HG03571 (cell line): ENCODE results near the gene PRKN.

Experiments used
- ATAC-seq: cut with Tn5 transposase; IDR thresholded peaks from one replicate; pipeline ENCODE4 v1.9.1; 2021; ENCODE audit not compliant: unreplicated experiment

Gene PRKN

DNA sequence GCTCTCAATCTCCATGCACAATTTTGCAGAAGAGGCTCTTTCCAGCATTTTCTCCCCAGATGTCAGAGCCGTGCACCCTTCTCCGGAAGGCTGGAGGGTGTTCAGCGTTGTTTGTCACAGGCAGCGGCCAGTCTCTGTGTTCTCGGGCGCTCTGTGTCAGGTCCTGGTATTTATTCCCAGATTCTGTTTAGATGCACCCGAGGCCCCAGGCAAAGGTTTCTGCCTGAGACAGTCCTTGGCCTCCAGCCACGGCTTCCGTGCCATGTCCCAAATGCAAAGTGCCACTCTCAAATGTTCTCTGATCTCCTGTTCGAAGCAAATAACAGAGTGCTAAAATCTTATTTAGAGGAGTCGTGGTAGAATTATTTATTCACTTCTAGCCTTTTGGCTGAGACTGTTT lies 1313.4 kb downstream of the PRKN start:
- ATAC-seq: no peak

GRCh38 chr6:161413355-161413771 lies 1314.2 kb downstream of the PRKN start:
- no peak for ATAC-seq

DNA sequence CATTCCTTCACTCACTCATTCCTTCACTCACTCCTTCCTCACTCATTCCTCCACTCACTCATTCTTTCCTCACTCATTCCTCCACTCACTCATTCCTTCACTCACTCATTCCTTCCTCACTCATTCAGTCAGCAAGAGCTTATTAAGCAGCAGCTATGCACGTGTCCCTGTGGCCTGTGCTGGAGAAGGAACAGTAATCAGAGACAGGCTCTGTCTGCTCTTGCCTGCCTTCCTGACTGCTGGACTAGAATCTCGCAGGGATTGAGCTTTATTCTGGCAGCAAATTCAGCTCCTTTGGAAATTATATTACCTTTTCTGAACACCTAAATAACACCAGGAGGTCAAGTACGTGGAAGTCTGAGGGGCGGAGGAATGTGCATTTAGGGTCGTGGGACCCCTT lies 1314.8 kb downstream of the PRKN start:
- ATAC-seq: no peak

DNA sequence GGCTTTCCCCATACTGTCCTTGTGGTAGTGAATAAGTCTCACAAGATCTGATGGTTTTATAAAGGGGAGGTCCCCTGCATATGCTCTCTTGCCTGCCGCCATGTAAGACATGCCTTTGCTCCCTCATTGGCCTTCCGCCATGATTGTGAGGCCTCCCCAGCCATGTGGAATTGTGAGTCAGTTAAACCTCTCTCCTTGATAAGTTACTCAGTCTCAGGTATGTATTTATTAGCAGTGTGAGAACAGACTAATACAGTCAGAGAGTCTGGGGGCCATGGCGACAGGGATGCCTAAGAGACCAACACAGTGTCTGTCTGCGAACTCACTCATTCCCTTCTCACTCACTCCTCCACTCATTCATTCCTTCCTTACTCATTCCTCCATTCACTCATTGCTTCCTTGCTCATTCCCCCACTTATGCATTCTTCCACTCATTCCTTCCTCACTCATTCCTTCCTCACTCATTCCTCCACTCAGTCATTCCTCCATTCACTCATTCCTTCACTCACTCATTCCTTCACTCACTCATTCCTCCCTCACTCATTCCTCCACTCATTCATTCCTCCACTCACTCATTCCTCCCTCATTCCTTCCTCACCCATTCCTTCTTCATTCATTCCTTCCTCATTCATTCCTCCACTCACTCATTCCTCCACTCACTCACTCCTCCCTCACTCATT lies 1316.2 kb downstream of the PRKN start:
- no peak for ATAC-seq

GRCh38 chr6:161410736-161411135 lies 1316.8 kb downstream of the PRKN start:
- no peak for ATAC-seq

- no peak for ATAC-seq
These were observed 1317.5 kb downstream of the PRKN start for GRCh38 chr6:161410076-161410475.

DNA sequence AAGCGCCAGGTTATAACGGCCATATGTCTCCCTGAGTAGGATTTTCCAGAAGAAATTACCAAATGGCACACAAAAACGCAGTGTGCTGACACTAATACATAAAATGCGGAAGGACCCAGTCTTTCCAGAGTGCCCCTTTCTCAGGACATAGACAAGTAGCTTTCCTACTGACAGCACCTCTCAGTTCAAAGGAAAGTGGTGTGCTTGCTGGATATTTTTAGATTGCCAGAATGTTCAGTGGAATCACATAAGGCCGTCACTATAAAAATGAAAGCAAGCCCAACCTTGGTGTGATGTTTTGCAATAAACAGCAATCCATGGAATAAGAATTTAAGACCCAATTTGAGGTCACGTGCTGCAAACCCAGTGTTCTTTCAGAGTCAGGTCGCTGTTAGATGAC lies 1318.2 kb downstream of the PRKN start:
- no peak for ATAC-seq

GRCh38 chr6:161408041-161408440 lies 1319.5 kb downstream of the PRKN start:
- no peak for ATAC-seq

- no peak for ATAC-seq
These were observed 1320.0 kb downstream of the PRKN start for GRCh38 chr6:161407581-161407980.

DNA sequence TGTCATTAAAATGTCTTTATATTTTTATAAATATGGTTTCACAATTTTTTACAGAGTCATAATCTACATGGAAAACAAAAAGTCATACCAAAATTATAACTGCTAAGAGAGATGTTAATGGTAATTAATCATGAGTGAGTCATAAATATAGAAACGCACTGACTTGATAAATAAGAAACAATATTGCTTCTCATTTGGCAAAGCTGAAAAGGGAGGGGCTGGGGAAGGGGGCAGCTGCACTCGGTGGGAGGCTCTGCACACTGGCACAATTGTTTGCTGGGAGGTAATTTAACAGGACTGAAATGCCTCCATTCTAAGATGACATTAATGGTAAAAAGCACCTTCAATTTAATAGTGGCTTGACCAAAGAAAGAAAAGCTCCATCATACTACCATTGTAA lies 1320.5 kb downstream of the PRKN start:
- no peak for ATAC-seq

- no peak for ATAC-seq
These were observed 1320.9 kb downstream of the PRKN start for GRCh38 chr6:161406646-161407045.

- no peak for ATAC-seq
These were observed 1322.1 kb downstream of the PRKN start for GRCh38 chr6:161405418-161405817.

- no peak for ATAC-seq
These were observed 1323.8 kb downstream of the PRKN start for GRCh38 chr6:161403717-161404116.

DNA sequence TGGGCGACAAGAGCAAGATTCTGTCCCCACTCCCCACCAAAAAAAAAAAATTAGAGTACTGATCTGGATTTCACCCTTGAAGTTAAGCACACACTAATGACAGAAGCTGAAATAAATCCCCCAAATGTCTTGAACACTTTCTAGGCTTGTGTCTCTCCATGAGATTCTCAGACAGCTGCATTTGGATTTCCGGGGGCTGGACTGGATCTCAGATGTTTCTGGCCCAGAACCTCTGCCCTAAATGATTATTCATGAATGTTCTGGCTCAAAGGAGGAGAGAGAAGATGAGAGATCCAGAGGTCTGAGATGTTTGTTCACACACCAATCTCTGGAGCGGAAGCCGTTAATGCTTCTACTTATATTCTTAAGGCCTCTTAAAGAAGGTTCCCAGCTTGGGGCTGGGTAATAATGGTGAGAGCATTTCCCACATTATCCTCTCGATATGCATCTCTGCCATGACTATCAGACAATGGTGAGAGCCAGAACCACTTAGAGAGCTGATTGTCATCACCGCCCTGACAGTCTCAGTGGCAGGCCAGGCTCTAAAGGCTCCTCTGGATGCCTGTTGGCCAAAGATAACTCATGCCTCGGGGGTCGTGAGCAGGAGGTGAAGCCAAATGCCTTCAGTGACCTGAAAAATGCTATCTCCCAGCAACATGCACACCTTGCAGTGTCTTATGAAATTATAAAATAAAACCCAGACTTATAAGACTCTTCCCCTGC lies 1325.8 kb downstream of the PRKN start:
- ATAC-seq: no peak

- ATAC-seq: no peak
These were observed 1326.9 kb downstream of the PRKN start for GRCh38 chr6:161400671-161401070.

DNA sequence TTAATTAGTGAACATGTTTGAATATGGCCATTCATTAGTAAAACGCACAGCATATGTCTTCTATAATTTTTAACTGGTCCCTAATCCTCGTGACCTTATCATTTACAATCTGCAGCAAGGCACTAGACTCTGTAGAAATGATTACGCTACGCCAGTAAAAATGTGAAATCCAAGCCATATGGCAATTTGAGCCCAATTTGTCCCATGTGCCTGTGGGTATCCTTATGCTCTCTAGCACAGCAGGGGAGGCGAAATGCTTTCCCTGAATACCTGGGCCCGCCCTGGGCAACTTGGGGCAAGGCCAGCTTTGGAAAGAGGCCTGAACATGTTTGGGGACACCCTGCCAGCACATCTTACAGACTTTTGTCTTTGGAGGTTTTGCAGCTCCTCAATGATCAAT lies 1331.0 kb downstream of the PRKN start:
- no peak for ATAC-seq

DNA sequence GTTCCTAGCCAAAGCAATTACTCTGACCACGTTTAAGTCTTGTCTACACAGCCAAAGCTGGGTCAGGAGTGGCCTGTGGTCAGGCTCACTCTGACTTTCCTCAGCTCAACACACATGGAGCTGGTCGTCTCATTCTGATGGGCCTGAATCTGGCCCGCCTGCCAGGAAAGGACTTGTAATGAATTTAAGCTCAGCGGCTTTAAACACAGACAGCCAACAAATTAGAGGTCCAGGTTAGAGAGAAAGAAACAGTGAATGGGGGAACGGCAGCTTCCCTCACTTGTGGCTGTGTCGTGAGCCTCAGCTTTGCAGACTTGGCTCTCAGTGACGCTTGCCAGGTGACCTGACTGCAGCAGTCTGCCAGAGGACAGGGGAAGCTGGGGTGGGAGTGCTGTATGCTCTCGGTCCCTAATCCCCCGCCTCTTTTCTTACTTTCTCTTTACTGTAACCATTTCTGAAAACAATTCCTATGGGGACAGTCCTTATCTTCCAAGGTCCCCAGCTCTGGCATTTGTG lies 1331.8 kb downstream of the PRKN start:
- no peak for ATAC-seq

DNA sequence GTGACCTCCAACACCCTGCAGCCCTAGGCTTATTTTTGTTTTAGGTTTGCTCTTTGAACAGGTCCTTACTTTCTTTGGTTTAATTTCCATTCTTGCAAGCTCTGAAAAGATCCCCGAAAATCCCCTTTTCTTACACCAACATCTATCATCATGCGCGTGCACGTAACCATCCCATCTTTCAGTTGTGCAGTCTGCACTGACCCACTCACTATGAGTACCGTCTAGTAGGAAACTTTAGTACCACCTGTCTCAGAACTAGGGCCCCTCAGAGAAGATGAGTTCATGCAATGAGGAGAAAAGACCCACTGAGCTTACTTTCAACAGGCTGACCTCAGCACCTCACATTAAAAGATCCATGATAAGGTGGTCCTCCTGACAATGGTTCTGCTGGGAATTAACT lies 1333.1 kb downstream of the PRKN start:
- ATAC-seq: no peak

DNA sequence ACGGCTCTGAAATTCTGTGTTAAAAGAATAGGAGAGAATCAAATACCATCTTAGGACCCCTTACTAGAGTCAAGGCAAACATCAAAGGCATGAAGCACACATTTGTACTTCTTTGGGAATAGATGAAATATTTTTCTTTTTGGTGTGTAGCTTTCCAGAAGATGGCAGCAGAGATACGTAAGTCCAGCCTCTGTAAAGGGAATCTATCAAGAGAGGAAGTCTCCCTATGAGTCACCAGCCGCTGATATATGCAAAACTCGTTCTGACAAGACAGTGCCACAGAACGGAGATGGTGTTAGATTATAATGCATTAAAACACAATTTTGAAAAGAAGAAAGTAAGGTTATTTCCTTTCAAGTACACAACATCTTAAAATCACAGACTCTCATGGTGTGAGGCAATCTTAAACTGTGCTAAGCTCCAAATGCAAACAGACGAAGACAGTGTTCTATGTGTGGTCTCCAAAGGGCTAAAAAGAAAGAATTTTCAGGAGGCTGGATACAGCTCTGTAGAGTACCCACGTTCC lies 1333.7 kb downstream of the PRKN start:
- ATAC-seq: peak; percentile 99

- no peak for ATAC-seq
These were observed 1334.3 kb downstream of the PRKN start for GRCh38 chr6:161393292-161393691.

- ATAC-seq: no peak
These were observed 1337.8 kb downstream of the PRKN start for GRCh38 chr6:161389756-161390155.

GRCh38 chr6:161383951-161384350 lies 1343.6 kb downstream of the PRKN start:
- no peak for ATAC-seq
